OCI-LY7 (cell line): ENCODE results near the gene CST7. TPM values are rescaled to one million over a fixed set of nuclear protein-coding genes. Genes with fewer than 3 reads are reported as not detected.

Experiments used
- BruUV-seq: library from RNA; stranded (reverse); fragments of 400-500 nt; replicated peaks from 2 replicates; lab custom pipeline; 2021; lab: Mats Ljungman, UMichigan
- CTCF ChIA-PET: fragments of 300-600 bp; sonication (Branson Sonifier 250); formaldehyde crosslinking; loops from one replicate; lab custom pipeline; 2022; ENCODE audit warnings: antibody characterized with exemption; ENCODE audit not compliant: unreplicated experiment; lab: Charles Lee
- POLR2A ChIA-PET: fragments of 300-600 bp; sonication (Branson Sonifier 250); formaldehyde crosslinking; loops from one replicate; lab custom pipeline; 2022; ENCODE audit warnings: antibody characterized with exemption; lab: Charles Lee
- DNase-seq: peaks from one replicate; pipeline ENCODE4 v3.0.0-alpha.2; 2015; ENCODE audit warnings: low spot score
- H2AFZ ChIP-seq: fragments of 200-600 bp; sonication (generic), shearing (Covaris generic); 2 replicates; pipeline ENCODE4 v1.6.1; 2014; ENCODE audit warnings: mild to moderate bottlenecking, antibody characterized with exemption, low read length, moderate library complexity
- H3K27ac ChIP-seq: fragments of 200-600 bp; sonication (generic); 2 replicates; pipeline ENCODE4 v1.5.1; 2014; ENCODE audit warnings: mixed run types, low read depth, mild to moderate bottlenecking, moderate library complexity, low read length, inconsistent platforms; ENCODE audit not compliant: poor library complexity, severe bottlenecking
- H3K36me3 ChIP-seq: fragments of 200-600 bp; sonication (generic); 2 replicates; pipeline ENCODE4 v1.6.1; 2014; ENCODE audit warnings: mild to moderate bottlenecking, antibody characterized with exemption, low read length, moderate library complexity, mixed read lengths; ENCODE audit not compliant: insufficient read depth
- H3K4me1 ChIP-seq: fragments of 200-600 bp; sonication (generic); 2 replicates; pipeline ENCODE4 v1.5.1; 2014; ENCODE audit warnings: mild to moderate bottlenecking, low read length; ENCODE audit not compliant: insufficient read depth, poor library complexity, severe bottlenecking
- H3K4me2 ChIP-seq: fragments of 200-600 bp; sonication (generic); 2 replicates; pipeline ENCODE4 v1.6.1; 2014; ENCODE audit warnings: mild to moderate bottlenecking, low read length
- H3K4me3 ChIP-seq: fragments of 200-600 bp; sonication (generic); 2 replicates; pipeline ENCODE4 v1.5.1; 2014; ENCODE audit warnings: mild to moderate bottlenecking, low read depth, low read length; ENCODE audit not compliant: poor library complexity, severe bottlenecking
- H3K79me2 ChIP-seq: fragments of 200-600 bp; sonication (generic); 2 replicates; pipeline ENCODE4 v1.6.1; 2016; ENCODE audit warnings: low read depth, mild to moderate bottlenecking, low read length, moderate library complexity, mixed read lengths; ENCODE audit not compliant: insufficient read depth
- H3K9me2 ChIP-seq: fragments of 200-600 bp; sonication (generic); 2 replicates; pipeline ENCODE4 v1.6.1; 2016; ENCODE audit warnings: mild to moderate bottlenecking, low read length, mixed read lengths; ENCODE audit not compliant: insufficient read depth
- H3K9me3 ChIP-seq: fragments of 200-600 bp; sonication (generic); 2 replicates; pipeline ENCODE4 v1.6.1; 2014; ENCODE audit warnings: mild to moderate bottlenecking, mixed run types, low read length, mixed read lengths
- H4K20me1 ChIP-seq: fragments of 200-600 bp; sonication (generic); 2 replicates; pipeline ENCODE4 v1.6.1; 2014; ENCODE audit warnings: mild to moderate bottlenecking, antibody characterized with exemption, low read length, moderate library complexity, mixed read lengths; ENCODE audit not compliant: insufficient read depth
- EZH2phosphoT487 ChIP-seq: fragments of 200-600 bp; sonication (generic); IDR thresholded peaks from 2 replicates; pipeline ENCODE4 v1.6.1; 2018; ENCODE audit warnings: low read depth, borderline replicate concordance, mild to moderate bottlenecking, mixed run types, antibody characterized with exemption, low read length, moderate library complexity, mixed read lengths
- intact Hi-C: fragments of 100-400 bp; cut with micrococcal nuclease; formaldehyde crosslinking; loops from one replicate; pipeline ENCODE4 v1.10.0; 2022; ENCODE audit not compliant: unreplicated experiment
- total RNA-seq, 2 experiments: library from RNA; depleted of rRNA in 1 of 2; stranded (reverse); fragments of >200 nt in 1 of 2; shearing (Covaris generic) in 1 of 2; gene quantifications; 2 replicates each; pipeline ENCODE4 v1.2.3, GENCODE V29; 2014 to 2022
- TF ChIP-seq, protein P1 (sequence below): fragments of 200-600 bp; sonication (generic); conservative IDR thresholded peaks from 2 replicates; pipeline ENCODE4 v1.5.1; 2014; ENCODE audit warnings: mild to moderate bottlenecking, antibody characterized with exemption, low read length, moderate library complexity, mixed read lengths

The CST7 gene
- total RNA-seq, 2 experiments from 2014 or later = not detected

DNA sequence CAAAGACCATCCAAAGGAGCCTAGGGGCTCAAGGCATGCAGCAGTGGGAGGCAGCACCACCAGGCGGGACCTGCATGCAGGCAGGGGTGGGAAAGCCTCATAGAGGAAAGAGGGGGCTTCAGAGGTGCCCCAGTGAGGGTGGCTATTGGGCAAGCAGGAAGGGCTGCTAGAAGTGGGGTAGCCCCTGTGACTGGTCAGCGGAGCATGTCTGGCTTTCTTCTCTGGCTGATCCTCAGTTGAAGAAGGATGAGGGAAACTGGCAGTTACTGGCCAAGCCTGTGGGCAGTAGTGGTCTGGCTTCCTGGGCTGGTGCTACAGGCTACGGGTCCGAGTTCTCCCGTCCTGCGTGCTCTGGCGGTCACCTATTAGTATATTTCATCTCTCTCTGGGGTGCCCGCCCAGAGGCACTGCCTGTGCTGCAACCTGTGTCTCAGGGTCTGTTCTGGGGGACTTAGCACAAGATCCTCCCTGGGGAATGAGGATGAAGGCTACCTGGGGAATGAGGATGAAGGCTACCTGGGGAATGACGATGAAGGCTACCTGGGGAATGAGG lies 35.9 kb upstream of the CST7 start:
- no peaks in the 10 kb centered on the region for H4K20me1 ChIP-seq
- intact Hi-C loops = no loop called here
- no peak for TF ChIP-seq EZH2phosphoT487
- TF ChIP-seq, protein P1, sequence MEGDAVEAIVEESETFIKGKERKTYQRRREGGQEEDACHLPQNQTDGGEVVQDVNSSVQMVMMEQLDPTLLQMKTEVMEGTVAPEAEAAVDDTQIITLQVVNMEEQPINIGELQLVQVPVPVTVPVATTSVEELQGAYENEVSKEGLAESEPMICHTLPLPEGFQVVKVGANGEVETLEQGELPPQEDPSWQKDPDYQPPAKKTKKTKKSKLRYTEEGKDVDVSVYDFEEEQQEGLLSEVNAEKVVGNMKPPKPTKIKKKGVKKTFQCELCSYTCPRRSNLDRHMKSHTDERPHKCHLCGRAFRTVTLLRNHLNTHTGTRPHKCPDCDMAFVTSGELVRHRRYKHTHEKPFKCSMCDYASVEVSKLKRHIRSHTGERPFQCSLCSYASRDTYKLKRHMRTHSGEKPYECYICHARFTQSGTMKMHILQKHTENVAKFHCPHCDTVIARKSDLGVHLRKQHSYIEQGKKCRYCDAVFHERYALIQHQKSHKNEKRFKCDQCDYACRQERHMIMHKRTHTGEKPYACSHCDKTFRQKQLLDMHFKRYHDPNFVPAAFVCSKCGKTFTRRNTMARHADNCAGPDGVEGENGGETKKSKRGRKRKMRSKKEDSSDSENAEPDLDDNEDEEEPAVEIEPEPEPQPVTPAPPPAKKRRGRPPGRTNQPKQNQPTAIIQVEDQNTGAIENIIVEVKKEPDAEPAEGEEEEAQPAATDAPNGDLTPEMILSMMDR = no peak
- H3K27ac ChIP-seq = no peak overlapping the region
- no peaks in the 10 kb centered on the region for H3K9me2 ChIP-seq
- no peaks in the 10 kb centered on the region for H3K79me2 ChIP-seq
- no peak overlapping the region for H2AFZ ChIP-seq
- no peaks in the 10 kb centered on the region for H3K4me1 ChIP-seq
- H3K36me3 ChIP-seq = no peaks in the 10 kb centered on the region
- no peak overlapping the region for H3K4me3 ChIP-seq
- POLR2A ChIA-PET = no interaction called here
- no peak for DNase-seq
- CTCF ChIA-PET = no interaction called here
- no peak overlapping the region for H3K4me2 ChIP-seq
- no peaks in the 10 kb centered on the region for H3K9me3 ChIP-seq
- BruUV-seq = no TSS peak

DNA sequence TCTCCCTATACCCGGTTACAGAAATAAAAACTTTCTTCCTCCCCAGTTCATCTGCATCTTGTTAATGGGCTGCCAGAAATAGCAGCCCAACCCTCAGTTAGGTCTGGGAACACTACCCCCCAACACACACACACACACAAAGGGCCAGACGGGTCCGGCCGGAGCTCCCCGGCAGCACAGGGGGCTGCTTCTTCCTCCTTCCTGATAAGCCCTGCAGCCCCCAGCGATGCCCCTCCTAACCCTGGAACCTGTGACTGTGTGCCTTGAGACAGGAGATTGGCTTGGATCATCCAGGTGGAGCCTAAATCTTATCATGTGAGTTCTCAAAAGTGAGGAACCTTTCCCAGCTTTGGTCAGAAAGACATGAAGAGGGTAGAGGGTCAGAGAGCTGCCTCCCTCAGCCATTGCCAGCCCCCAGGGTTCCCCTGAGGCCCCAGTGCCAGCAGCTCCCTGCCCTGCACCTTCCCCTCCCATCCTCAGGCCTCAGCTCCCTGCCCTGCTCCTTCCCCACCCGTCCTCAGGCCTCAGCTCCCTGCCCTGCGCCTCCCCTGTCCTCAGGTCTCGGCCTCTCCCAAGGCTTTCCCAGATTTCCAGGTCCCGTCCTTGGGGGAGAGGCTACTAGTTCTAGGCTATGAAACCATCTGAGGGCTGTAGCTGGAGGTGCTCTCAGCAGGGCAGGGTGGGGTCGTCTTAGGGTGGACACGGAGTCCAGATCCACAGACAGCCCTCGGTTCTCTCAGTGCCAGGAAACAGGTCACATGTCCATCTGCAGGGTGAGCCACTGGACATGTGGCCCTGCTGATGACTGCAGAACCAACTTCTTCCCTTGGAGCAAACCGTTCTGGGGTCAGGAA lies 34.5 kb upstream of the CST7 start:
- H3K9me3 ChIP-seq = no peaks in the 10 kb centered on the region
- H3K36me3 ChIP-seq = no peaks in the 10 kb centered on the region
- ChIA-PET CTCF (interaction anchor here (0.6 kb wide), 1 partner anchor 295 kb away, joined by 3 read pairs; no protein-coding TSS in a partner anchor), POLR2A (no interaction called here)
- H3K27ac ChIP-seq = no peak overlapping the region
- no peaks in the 10 kb centered on the region for H3K4me1 ChIP-seq
- DNase-seq = no peak
- H3K4me3 ChIP-seq = no peak overlapping the region
- TF ChIP-seq EZH2phosphoT487 = no peak
- TF ChIP-seq, protein P1 = no peak
- intact Hi-C loops = loop anchor here (5.0 kb wide), 2 partner anchors 42 to 752 kb away; no protein-coding TSS in a partner anchor
- H4K20me1 ChIP-seq = no peaks in the 10 kb centered on the region
- no peaks in the 10 kb centered on the region for H3K9me2 ChIP-seq
- no peak overlapping the region for H2AFZ ChIP-seq
- no peak overlapping the region for H3K4me2 ChIP-seq
- BruUV-seq = no TSS peak
- H3K79me2 ChIP-seq = no peaks in the 10 kb centered on the region

DNA sequence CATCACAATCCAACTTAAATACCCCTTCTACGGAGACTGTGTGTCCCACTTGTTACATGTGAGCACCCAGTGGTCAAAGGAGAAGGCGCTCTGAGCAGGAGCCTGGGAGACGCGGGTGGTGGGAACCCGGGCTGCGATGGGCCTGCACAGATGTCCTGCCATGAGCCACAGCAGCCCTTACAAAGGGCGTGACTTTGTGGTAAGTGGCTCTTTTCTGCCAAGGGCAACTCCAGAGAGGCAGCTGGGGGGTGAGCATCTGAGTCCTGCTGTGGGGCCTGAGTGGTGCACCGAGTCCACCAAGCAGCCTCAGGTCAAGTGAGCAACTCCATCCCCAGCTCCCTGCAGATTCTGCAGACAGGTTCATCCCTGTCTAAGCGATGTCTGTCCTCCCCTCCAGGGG lies 33.6 kb upstream of the CST7 start:
- H3K4me2 ChIP-seq = no peak overlapping the region
- BruUV-seq = no TSS peak
- CTCF ChIA-PET = no interaction called here
- no peak for DNase-seq
- no peak overlapping the region for H3K27ac ChIP-seq
- H3K9me3 ChIP-seq = no peaks in the 10 kb centered on the region
- POLR2A ChIA-PET = no interaction called here
- H3K4me3 ChIP-seq = no peak overlapping the region
- H3K4me1 ChIP-seq = no peaks in the 10 kb centered on the region
- H3K9me2 ChIP-seq = no peaks in the 10 kb centered on the region
- H3K79me2 ChIP-seq = no peaks in the 10 kb centered on the region
- intact Hi-C loops = loop anchor here (5.0 kb wide), 2 partner anchors 43 to 753 kb away; no protein-coding TSS in a partner anchor
- TF ChIP-seq EZH2phosphoT487 = no peak
- TF ChIP-seq, protein P1 = no peak
- H2AFZ ChIP-seq = no peak overlapping the region
- no peaks in the 10 kb centered on the region for H4K20me1 ChIP-seq
- H3K36me3 ChIP-seq = no peaks in the 10 kb centered on the region
